PFSK-1 (cell line): ENCODE measurements around the gene SLC2A1.

Experiments used
- POLR2AphosphoS5 ChIP-seq: IDR thresholded peaks from 2 replicates; pipeline ENCODE4 v1.6.1; 2012; ENCODE audit warnings: low read depth, mild to moderate bottlenecking, control low read depth, low read length, moderate library complexity
- SIN3A ChIP-seq: IDR thresholded peaks from 2 replicates; pipeline ENCODE4 v1.6.1; 2012; ENCODE audit warnings: mild to moderate bottlenecking, low read length, moderate library complexity, borderline replicate concordance; ENCODE audit not compliant: insufficient read depth
- TAF1 ChIP-seq: IDR thresholded peaks from 2 replicates; pipeline ENCODE4 v1.6.1; 2012; ENCODE audit warnings: low read length, control low read depth, borderline replicate concordance; ENCODE audit not compliant: insufficient read depth

DNA sequence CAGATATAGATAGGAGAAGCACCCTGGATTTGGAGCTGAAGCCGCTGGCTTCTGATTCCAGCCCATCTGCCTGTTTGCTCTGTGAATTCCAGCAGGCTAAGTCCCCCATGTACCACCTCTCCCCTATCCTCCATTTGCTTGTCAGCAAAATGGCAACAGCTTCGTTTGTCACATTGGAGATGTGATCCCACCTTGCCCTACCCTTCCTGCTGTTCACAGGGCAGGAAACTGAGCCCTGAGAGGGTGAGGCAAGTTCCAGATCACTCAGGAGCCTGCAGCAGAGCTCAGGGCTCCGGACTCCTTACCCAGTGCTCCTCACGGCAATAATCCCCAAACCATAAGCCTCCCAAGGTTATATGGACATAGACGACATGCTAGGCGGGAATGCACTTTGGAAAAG is 14.9 kb downstream of the SLC2A1 start:
- TF ChIP-seq TAF1 (no peak), POLR2AphosphoS5 (no peak), SIN3A (no peak)
